Mesendoderm (in vitro differentiated cells): ENCODE measurements around the gene OS9. TPM values are rescaled to one million over a fixed set of nuclear protein-coding genes. Genes with fewer than 3 reads are reported as not detected.
"Not testable (repeated sequence)": the region's sequence is repeated elsewhere in the genome, so short reads cannot be mapped to it uniquely, and the experiment has no call there.

Experiments used
- DNase-seq: peaks from one replicate; pipeline ENCODE4 v3.0.0; 2013
- H2AK5ac ChIP-seq: 2 replicates; pipeline ENCODE4 v1.6.1; 2013; ENCODE audit warnings: low read length, inconsistent platforms
- H2BK120ac ChIP-seq: 2 replicates; pipeline ENCODE4 v1.6.1; 2013; ENCODE audit warnings: low read depth, mild to moderate bottlenecking, low read length, moderate library complexity, mixed read lengths
- H2BK15ac ChIP-seq: replicated peaks from 2 replicates; pipeline ENCODE4 v1.6.1; 2013; ENCODE audit warnings: low read depth, mild to moderate bottlenecking, moderate library complexity
- H2BK5ac ChIP-seq: 2 replicates; pipeline ENCODE4 v1.6.1; 2013; ENCODE audit warnings: low read length, inconsistent platforms
- H3K18ac ChIP-seq: 2 replicates; pipeline ENCODE4 v1.6.1; 2013; ENCODE audit warnings: mild to moderate bottlenecking, low read length, mixed read lengths
- H3K23ac ChIP-seq: one replicate; pipeline ENCODE4 v1.6.1; 2013; ENCODE audit warnings: low read length
- H3K27ac ChIP-seq: 2 replicates; pipeline ENCODE4 v1.5.1; 2013; ENCODE audit warnings: low read depth, mild to moderate bottlenecking, inconsistent platforms, low read length, moderate library complexity
- H3K27me3 ChIP-seq: 2 replicates; pipeline ENCODE4 v1.6.1; 2013; ENCODE audit warnings: low read length, control low read depth, mild to moderate bottlenecking, inconsistent platforms; ENCODE audit not compliant: insufficient read depth, poor library complexity
- H3K36me3 ChIP-seq: 2 replicates; pipeline ENCODE4 v1.6.1; 2013; ENCODE audit warnings: low read length, inconsistent platforms; ENCODE audit not compliant: control insufficient read depth, insufficient read depth
- H3K4ac ChIP-seq: one replicate; pipeline ENCODE4 v1.6.1; 2013; ENCODE audit warnings: low read depth, mild to moderate bottlenecking, low read length, moderate library complexity
- H3K4me1 ChIP-seq: 2 replicates; pipeline ENCODE4 v1.6.1; 2013; ENCODE audit warnings: low read depth, low read length, inconsistent platforms; ENCODE audit not compliant: control insufficient read depth
- H3K4me2 ChIP-seq: 2 replicates; pipeline ENCODE4 v1.6.1; 2013; ENCODE audit warnings: low read length
- H3K4me3 ChIP-seq: 2 replicates; pipeline ENCODE4 v1.5.1; 2013; ENCODE audit warnings: mild to moderate bottlenecking, low read length
- H3K56ac ChIP-seq: one replicate; pipeline ENCODE4 v1.6.1; 2013; ENCODE audit warnings: low read length
- H3K79me1 ChIP-seq: 2 replicates; pipeline ENCODE4 v1.6.1; 2013; ENCODE audit warnings: low read length, inconsistent platforms
- H3K79me2 ChIP-seq: 2 replicates; pipeline ENCODE4 v1.6.1; 2013; ENCODE audit warnings: mild to moderate bottlenecking, low read length; ENCODE audit not compliant: control insufficient read depth, insufficient read depth
- H3K9ac ChIP-seq: 2 replicates; pipeline ENCODE4 v1.6.1; 2013; ENCODE audit warnings: low read length, inconsistent platforms
- H4K5ac ChIP-seq: one replicate; pipeline ENCODE4 v1.6.1; 2013; ENCODE audit warnings: low read length
- H4K8ac ChIP-seq: one replicate; pipeline ENCODE4 v1.6.1; 2013; ENCODE audit warnings: low read depth, mild to moderate bottlenecking, control low read depth, low read length, moderate library complexity
- WGBS: extraction: QIAGEN DNeasy Blood & Tissue Kit; methylation state at CpG from one replicate; pipeline ENCODE4 v1.1.7; 2013; ENCODE audit warnings: low lambda C conversion rate, missing lambda C conversion rate; ENCODE audit not compliant: insufficient coverage; ENCODE audit errors: extremely low coverage; 5-methylcytosine and 5-hydroxymethylcytosine counted together
- polyA plus RNA-seq, 2 experiments: library from polyadenylated mRNA; stranded (reverse); fragments of 200-250 nt; gene quantifications; one replicate each; pipeline ENCODE4 v1.2.3, GENCODE V29; 2013

OS9 gene
- polyA plus RNA-seq (2013, experiment 1 of 2), result 50.4 TPM
- polyA plus RNA-seq (2013, experiment 2 of 2), result 48.8 TPM

- H3K79me2 ChIP-seq, result no peaks in the 10 kb centered on the region
Measured at GRCh38 chr12:57693659-57694458, at the start of gene OS9. TSS of gene OS9 (plus strand) at chr12:57694132. CDS start at chr12:57694162, 30 bp downstream.

GRCh38 chr12:57645990-57646658 is 47.8 kb upstream of the OS9 start:
- H3K79me1 ChIP-seq, H3K18ac ChIP-seq, H3K36me3 ChIP-seq, H3K79me2 ChIP-seq, H3K23ac ChIP-seq, H3K27me3 ChIP-seq, H3K4ac ChIP-seq, H3K56ac ChIP-seq, H2AK5ac ChIP-seq, H4K8ac ChIP-seq, H3K4me1 ChIP-seq, H4K5ac ChIP-seq, H2BK5ac ChIP-seq, H3K4me2 ChIP-seq, H3K4me3 ChIP-seq, H2BK120ac ChIP-seq, H3K9ac ChIP-seq, H2BK15ac ChIP-seq, H3K27ac ChIP-seq: not testable (repeated sequence)
- WGBS, result no CpG with 5 or more reads among the region's 13 CpGs
- DNase-seq, result peak; percentile 81

More at GRCh38 chr12:57693659-57694458, at the start of gene OS9:
- Histone ChIP-seq H3K27ac (no peak within 1 kb of the TSS), H3K4me2 (peak within 1 kb of the TSS; percentile 75), H3K23ac (no peak within 1 kb of the TSS), H3K4me3 (peak within 1 kb of the TSS; percentile 95), H3K27me3 (no peaks in the 10 kb centered on the region), H4K8ac (no peak within 1 kb of the TSS), H4K5ac (no peak within 1 kb of the TSS), H3K56ac (peak within 1 kb of the TSS; percentile 96), H2BK5ac (no peak within 1 kb of the TSS), H2AK5ac (no peak within 1 kb of the TSS), H3K79me1 (peaks cover 1% of the 10 kb centered on the region), H2BK120ac (no peak within 1 kb of the TSS), H3K9ac (peak within 1 kb of the TSS; percentile 89), H2BK15ac (no peak within 1 kb of the TSS), H3K4ac (no peak within 1 kb of the TSS), H3K18ac (peak within 1 kb of the TSS; percentile 3), H3K36me3 (no peaks in the 10 kb centered on the region), H3K4me1 (peaks cover 3% of the 10 kb centered on the region)
- DNase-seq, result peak; percentile 100
- no CpG with 5 or more reads among the region's 45 CpGs for WGBS

- H2BK15ac ChIP-seq, H4K8ac ChIP-seq, H3K4me2 ChIP-seq, DNase-seq, H3K27me3 ChIP-seq, H3K4me3 ChIP-seq, H3K79me1 ChIP-seq, H2BK5ac ChIP-seq, H3K79me2 ChIP-seq, H3K23ac ChIP-seq, H3K4ac ChIP-seq, H3K36me3 ChIP-seq, H2AK5ac ChIP-seq, H3K9ac ChIP-seq, H2BK120ac ChIP-seq, H3K18ac ChIP-seq, H4K5ac ChIP-seq, H3K56ac ChIP-seq, H3K4me1 ChIP-seq, H3K27ac ChIP-seq: not testable (repeated sequence)
- WGBS, result no CpG with 5 or more reads among the region's 15 CpGs
Measured at GRCh38 chr12:57646659-57647049, 47.3 kb upstream of the OS9 start.

- no peak overlapping the region for H2BK5ac ChIP-seq
- WGBS, result no CpG with 5 or more reads among the region's 3 CpGs
- no peak overlapping the region for H3K23ac ChIP-seq
- no peak overlapping the region for H2AK5ac ChIP-seq
- H2BK15ac ChIP-seq, result no peak overlapping the region
- H4K5ac ChIP-seq, result no peak overlapping the region
- H3K4me3 ChIP-seq, result no peak overlapping the region
- no peaks in the 10 kb centered on the region for H3K4me1 ChIP-seq
- no peak overlapping the region for H3K4ac ChIP-seq
- no peak overlapping the region for H4K8ac ChIP-seq
- no peak overlapping the region for H3K56ac ChIP-seq
- H3K9ac ChIP-seq, result no peak overlapping the region
- no peaks in the 10 kb centered on the region for H3K79me2 ChIP-seq
- H3K79me1 ChIP-seq, result no peaks in the 10 kb centered on the region
- H2BK120ac ChIP-seq, result no peak overlapping the region
- no peak overlapping the region for H3K4me2 ChIP-seq
- no peak overlapping the region for H3K18ac ChIP-seq
- no peaks in the 10 kb centered on the region for H3K36me3 ChIP-seq
- no peaks in the 10 kb centered on the region for H3K27me3 ChIP-seq
- DNase-seq, result no peak
- H3K27ac ChIP-seq, result no peak overlapping the region
Measured at GRCh38 chr12:57654042-57654441, 39.9 kb upstream of the OS9 start.

- no peaks in the 10 kb centered on the region for H3K4me1 ChIP-seq
- H3K27me3 ChIP-seq, result no peaks in the 10 kb centered on the region
- H4K8ac ChIP-seq, result no peak overlapping the region
- H3K4ac ChIP-seq, result no peak overlapping the region
- no peak for DNase-seq
- no peaks in the 10 kb centered on the region for H3K36me3 ChIP-seq
- WGBS, result no CpG with 5 or more reads among the region's 23 CpGs
- no peak overlapping the region for H3K4me2 ChIP-seq
- no peak overlapping the region for H3K27ac ChIP-seq
- H2AK5ac ChIP-seq, result no peak overlapping the region
- no peak overlapping the region for H3K18ac ChIP-seq
- no peak overlapping the region for H4K5ac ChIP-seq
- H3K56ac ChIP-seq, result no peak overlapping the region
- H2BK5ac ChIP-seq, result no peak overlapping the region
- no peak overlapping the region for H3K9ac ChIP-seq
- no peak overlapping the region for H2BK15ac ChIP-seq
- no peak overlapping the region for H2BK120ac ChIP-seq
- no peak overlapping the region for H3K4me3 ChIP-seq
- no peak overlapping the region for H3K23ac ChIP-seq
- no peaks in the 10 kb centered on the region for H3K79me2 ChIP-seq
- no peaks in the 10 kb centered on the region for H3K79me1 ChIP-seq
Measured at GRCh38 chr12:57655541-57656240, 38.2 kb upstream of the OS9 start.
